Stimulated activated CD4-positive, alpha-beta T cell treated with anti-CD3 and anti-CD28 coated beads, Interleukin-1b, Interleukin-23, amount 100 ng/mL, for 24 hours (primary cell): ENCODE measurements around the gene COPB1.

Experiments
- DNase-seq, 4 experiments: peaks; one replicate each; pipeline ENCODE4 v3.0.0-alpha.2; 2020; ENCODE audit warnings: low read depth in 4 of 4, low spot score in 1 of 4

The COPB1 gene

GRCh38 chr11:14435717-14436512 is 63.7 kb downstream of the COPB1 start:
- no peak for DNase-seq

- no peak for DNase-seq
These were observed 74.0 kb downstream of the COPB1 start for GRCh38 chr11:14425621-14426020.

- DNase-seq, result no peak
These were observed 75.5 kb downstream of the COPB1 start for GRCh38 chr11:14424096-14424495.

GRCh38 chr11:14423633-14424032 is 76.0 kb downstream of the COPB1 start:
- DNase-seq, result no peak

DNA sequence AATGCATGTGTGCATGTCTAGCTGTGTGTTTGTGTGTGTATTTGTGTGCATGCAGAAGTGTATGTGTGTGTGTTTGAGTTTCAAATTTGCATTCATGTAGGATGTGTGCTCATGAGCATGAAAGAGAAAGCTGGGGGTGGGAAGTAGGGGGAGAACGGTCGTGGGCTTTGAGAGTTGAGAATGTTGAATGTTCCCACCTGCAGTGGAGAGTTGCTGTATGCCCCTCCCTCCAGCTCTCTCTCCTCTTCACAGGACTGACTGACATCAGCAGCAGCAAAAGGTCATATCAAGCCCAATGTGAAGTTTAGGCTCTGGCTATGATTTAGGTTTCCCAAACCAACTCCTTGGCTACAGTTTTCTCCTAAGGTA is 76.8 kb downstream of the COPB1 start:
- no peak for DNase-seq

- DNase-seq, result no peak
These were observed 77.4 kb downstream of the COPB1 start for GRCh38 chr11:14422052-14422813.

DNA sequence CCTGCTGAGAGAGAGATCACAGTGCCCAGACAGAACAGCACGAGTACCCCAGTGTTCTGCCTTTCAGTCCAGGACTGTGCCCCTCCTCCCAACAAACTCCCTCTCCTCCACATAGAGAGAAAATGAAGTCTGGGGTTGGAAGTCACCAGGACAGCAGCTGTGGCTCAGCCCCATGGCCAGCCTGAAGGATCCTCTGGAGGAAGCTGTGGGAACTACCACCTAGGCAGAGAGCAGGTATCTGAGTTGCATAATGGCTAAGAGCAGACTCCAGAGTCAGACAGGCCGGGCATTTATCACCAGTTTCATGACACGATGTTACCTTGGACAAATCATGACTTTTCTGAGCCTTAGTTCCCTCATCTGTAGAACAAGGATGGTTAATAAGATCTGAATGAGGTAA is 79.4 kb downstream of the COPB1 start:
- DNase-seq, result no peak

DNA sequence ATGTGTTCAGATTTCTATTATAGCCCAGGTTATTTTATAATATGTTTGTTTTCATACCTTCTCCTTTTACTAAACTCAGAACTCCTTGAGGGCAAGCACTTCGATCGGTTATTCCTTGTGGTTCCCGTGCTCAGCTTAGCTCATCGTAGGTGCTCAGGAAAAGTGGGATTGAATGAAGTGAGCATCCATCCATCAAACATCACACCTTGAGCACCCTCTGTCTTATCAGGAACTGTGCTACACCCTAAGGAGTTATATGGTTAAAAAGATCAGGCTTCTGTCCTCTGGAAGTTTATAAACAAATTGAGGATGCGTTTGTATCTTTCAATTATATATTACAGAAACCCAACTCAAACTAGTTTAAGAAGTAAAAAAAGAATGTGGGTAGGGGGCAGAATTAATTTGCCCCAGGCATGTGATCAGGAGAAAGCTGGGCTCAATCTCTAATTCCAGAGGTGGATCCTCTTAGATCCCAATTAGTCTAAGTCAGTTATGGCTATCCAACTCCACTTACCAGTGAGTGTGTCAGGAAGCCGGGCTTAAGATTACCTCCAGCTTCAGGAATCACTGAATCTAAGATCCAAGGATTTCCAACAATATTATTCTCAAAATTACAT is 80.7 kb downstream of the COPB1 start:
- DNase-seq, result no peak

DNA sequence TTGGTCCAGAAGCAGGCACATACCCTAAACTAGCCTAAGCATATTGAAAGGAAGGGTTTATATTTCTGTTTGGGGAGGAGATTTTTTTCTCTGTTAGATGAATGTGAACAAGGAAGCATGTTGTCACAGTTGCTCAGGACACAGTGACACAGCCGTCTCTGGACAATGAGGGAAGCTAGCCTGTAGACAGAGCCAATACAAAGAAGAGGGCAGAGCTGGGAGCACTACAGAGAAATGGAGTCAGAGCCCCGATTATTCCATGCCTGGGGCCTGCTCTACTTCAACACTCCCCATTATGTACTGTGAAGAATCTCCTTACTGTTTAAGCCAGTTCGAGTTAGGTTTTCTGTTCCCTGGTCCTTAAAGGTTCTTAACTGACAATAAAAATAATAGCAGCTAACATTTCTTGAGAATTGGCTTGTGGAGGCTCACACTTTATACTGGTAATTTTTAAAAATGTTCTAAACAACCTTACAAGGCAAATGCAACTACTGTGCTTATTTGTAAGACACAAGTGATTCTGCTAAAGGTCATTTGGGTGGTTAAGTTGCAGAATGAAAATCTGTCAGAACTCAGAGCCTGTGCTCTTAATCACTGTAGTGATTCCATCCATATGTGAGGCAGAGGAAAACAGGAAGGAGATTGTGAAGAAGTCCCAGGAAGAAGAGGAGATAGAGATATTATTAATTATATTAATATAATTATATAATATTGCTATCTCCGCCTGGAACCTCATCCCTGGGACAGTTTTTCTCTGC is 81.8 kb downstream of the COPB1 start:
- DNase-seq, result no peak

- no peak for DNase-seq
These were observed 82.4 kb downstream of the COPB1 start for GRCh38 chr11:14417186-14417585.

- DNase-seq, result peak; percentile 12 to 63 (median 44)
These were observed 84.8 kb downstream of the COPB1 start for GRCh38 chr11:14414470-14415461.

DNA sequence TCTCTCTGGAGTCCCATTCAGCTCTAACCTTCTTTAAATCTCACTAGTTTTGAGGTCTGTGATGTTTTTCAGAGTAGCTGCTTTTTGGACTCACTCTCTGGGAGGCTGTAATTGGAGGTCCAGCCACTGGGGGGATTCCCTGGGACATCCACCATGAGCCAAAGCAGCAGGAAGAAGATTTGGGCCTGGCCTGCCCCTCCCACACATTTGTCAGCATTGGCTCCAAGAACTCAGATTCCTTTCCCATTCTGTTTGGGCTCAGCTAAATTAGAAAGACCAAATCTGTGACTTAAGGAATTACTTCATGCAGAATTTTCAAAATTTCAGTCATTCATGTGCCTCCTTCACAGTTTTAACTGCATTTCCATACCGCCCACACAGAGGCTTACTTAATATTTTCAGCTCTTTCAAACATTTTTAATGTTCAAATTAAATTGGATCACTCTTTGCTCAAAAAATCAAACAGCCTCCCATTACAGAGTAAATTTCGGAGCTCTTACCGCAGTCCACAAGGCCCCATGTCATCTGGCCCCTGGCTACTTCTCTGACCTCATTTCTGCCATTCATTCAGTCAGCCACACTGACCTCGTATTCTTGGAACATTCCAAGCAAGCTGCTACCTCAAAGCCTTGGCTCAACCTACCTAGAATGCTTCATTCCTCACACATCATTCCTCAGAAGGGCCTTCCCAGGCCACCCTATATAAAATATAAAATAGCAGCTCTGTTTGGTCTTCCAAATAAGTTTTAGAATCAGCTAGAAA is 86.1 kb downstream of the COPB1 start:
- DNase-seq, result no peak

DNA sequence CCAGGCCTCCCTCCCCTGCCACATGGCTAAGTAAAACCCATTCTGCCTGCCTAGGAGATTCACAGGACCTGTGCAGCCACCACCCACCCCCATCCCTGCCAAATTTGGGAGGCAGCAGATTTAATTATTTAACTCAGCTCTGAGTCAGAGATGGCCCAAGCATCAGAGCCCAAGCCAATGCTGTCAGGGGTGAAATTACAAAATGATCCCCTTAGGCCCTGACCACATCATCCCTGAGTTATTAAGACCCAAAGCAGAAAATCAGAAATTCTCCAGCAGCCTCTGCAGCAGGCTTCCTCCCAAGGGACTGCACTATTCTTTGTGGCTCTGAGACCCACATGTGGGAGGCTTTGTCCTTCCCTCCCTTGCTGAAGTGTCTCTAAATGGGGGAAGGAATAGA is 87.8 kb downstream of the COPB1 start:
- DNase-seq, result no peak

- no peak for DNase-seq
These were observed 89.7 kb downstream of the COPB1 start for GRCh38 chr11:14409891-14410290.

DNA sequence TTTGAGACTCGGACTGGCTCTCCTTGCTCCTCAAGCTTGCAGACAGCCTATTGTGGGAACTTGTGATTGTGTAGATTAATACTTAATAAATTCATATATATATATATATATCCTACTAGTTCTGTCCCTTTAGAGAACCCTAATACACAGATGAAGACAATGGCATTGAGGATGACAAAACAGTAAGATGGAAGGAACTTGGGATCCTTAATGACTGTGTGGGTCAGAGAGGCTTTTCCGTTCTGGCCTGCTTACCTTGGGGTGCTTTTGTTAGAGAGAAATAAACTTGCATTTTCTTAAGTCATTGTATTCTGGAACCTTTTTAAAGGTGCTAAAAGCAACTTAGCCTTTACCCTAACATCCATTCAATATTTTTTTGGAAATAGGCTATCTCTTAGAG is 91.0 kb downstream of the COPB1 start:
- no peak for DNase-seq
